PFSK-1 (cell line): ENCODE data around the gene HIF1AN.

Source experiments
- FOXP2 ChIP-seq: optimal IDR thresholded peaks from 2 replicates; pipeline ENCODE3; 2011; ENCODE audit warnings: borderline replicate concordance, control low read depth, inconsistent platforms; ENCODE audit not compliant: insufficient read depth; ENCODE audit errors: extremely low read length, extremely low read depth
- POLR2AphosphoS5 ChIP-seq: IDR thresholded peaks from 2 replicates; pipeline ENCODE4 v1.6.1; 2012; ENCODE audit warnings: low read depth, mild to moderate bottlenecking, control low read depth, low read length, moderate library complexity
- SIN3A ChIP-seq: IDR thresholded peaks from 2 replicates; pipeline ENCODE4 v1.6.1; 2012; ENCODE audit warnings: mild to moderate bottlenecking, low read length, moderate library complexity, borderline replicate concordance; ENCODE audit not compliant: insufficient read depth
- TAF1 ChIP-seq: IDR thresholded peaks from 2 replicates; pipeline ENCODE4 v1.6.1; 2012; ENCODE audit warnings: low read length, control low read depth, borderline replicate concordance; ENCODE audit not compliant: insufficient read depth
- TF ChIP-seq, protein P1 (sequence below), 2 experiments: IDR thresholded peaks; 2 replicates each; pipeline versions ENCODE4 v1.6.1 to v1.8.0; 2011 to 2012; ENCODE audit warnings: low read depth in 2 of 2, low read length in 2 of 2, control low read depth in 1 of 2, inconsistent platforms in 1 of 2, mild to moderate bottlenecking in 1 of 2, moderate library complexity in 1 of 2; ENCODE audit not compliant: insufficient read depth in 1 of 2

DNA sequence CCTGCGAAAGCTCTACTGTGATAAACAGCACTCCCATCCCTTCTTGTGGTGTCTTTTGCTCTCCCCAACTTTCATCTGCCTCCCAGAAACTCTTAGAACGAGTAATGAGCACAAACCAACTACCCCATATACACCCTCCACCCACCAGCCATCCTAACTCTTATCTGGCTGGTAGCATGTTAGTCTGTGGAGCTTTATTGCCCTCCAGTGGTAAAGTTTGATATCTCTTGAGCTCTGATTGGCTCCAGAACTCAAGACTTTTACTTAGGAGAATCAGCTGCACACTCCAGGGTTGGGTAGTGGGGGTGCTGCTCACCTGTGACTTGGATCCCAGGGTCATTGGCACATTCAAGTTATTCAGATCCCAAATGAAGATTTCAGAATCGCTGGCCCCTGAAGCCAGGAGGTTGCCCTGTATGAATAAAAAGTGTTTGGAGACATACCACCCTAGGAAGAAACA, 27.0 kb upstream of the HIF1AN start:
- TF ChIP-seq POLR2AphosphoS5 = no peak
- no peak for TF ChIP-seq TAF1
- TF ChIP-seq, protein P1, sequence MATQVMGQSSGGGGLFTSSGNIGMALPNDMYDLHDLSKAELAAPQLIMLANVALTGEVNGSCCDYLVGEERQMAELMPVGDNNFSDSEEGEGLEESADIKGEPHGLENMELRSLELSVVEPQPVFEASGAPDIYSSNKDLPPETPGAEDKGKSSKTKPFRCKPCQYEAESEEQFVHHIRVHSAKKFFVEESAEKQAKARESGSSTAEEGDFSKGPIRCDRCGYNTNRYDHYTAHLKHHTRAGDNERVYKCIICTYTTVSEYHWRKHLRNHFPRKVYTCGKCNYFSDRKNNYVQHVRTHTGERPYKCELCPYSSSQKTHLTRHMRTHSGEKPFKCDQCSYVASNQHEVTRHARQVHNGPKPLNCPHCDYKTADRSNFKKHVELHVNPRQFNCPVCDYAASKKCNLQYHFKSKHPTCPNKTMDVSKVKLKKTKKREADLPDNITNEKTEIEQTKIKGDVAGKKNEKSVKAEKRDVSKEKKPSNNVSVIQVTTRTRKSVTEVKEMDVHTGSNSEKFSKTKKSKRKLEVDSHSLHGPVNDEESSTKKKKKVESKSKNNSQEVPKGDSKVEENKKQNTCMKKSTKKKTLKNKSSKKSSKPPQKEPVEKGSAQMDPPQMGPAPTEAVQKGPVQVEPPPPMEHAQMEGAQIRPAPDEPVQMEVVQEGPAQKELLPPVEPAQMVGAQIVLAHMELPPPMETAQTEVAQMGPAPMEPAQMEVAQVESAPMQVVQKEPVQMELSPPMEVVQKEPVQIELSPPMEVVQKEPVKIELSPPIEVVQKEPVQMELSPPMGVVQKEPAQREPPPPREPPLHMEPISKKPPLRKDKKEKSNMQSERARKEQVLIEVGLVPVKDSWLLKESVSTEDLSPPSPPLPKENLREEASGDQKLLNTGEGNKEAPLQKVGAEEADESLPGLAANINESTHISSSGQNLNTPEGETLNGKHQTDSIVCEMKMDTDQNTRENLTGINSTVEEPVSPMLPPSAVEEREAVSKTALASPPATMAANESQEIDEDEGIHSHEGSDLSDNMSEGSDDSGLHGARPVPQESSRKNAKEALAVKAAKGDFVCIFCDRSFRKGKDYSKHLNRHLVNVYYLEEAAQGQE (IDR thresholded peaks at IDR 0.05; ENCODE audit: insufficient read depth in 1 of 2, low read depth in 2 of 2, low read length in 2 of 2) = no peak
- TF ChIP-seq SIN3A = no peak
- TF ChIP-seq FOXP2 = no peak
